Measurements from ENCODE around the gene AP3S2. TPM values are rescaled to one million over a fixed set of nuclear protein-coding genes. Genes with fewer than 3 reads are reported as not detected.

Gene AP3S2
- total and polyA plus RNA-seq, 4 donors: 8.4 to 73.5 (median 25.9) TPM

DNA sequence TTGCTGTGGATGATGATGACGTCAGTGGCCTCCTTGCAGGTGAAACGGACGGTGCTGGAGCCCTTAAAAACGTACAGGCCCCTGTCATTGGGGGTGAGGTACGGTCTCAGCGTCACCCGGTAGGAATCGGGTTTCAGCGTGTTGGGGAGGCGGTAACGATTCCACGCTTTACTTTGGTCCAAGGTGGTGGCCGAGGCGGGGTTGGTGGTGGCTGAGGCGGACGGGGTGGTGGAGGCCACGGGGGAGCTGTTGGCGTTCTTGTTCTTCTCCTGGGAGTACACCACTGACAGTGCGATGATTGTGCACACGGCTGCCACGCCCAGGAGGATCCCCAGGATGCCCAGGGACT lies 87.6 kb downstream of the AP3S2 start:
- Histone ChIP-seq H3K9me3 (ENCODE audit: control insufficient read depth in 4 of 4, low read length in 3 of 4) (no peaks in the 10 kb centered on the region), H3K27me3 (ENCODE audit: control insufficient read depth in 4 of 4, insufficient read depth in 4 of 4, low read length in 3 of 4) (no peaks in the 10 kb centered on the region), H3K9ac (ENCODE audit: low read depth in 1 of 2, low read length in 2 of 2) (peak overlapping the region; percentile 13 to 54), H3K36me3 (ENCODE audit: control insufficient read depth in 4 of 4, insufficient read depth in 3 of 4, low read depth in 1 of 4, low read length in 3 of 4) (peaks cover 6 to 14% (median 9%) of the 10 kb centered on the region in 4 donors), H3K4me3 (ENCODE audit: low read depth in 1 of 3, low read length in 3 of 3) (peak overlapping the region; percentile 69 to 89 (median 73)), H3K4me1 (ENCODE audit: control insufficient read depth in 4 of 4, insufficient read depth in 4 of 4, low read length in 3 of 4) (peaks cover 23 to 78% (median 57%) of the 10 kb centered on the region in 4 donors), H3K27ac (ENCODE audit: low read depth in 1 of 2, low read length in 2 of 2) (peak overlapping the region; percentile 68 to 74)
- no peak for TF ChIP-seq HNF4A (conservative IDR thresholded peaks at IDR 0.05)
- TF ChIP-seq, protein P1, sequence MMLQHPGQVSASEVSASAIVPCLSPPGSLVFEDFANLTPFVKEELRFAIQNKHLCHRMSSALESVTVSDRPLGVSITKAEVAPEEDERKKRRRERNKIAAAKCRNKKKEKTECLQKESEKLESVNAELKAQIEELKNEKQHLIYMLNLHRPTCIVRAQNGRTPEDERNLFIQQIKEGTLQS (IDR thresholded peaks at IDR 0.05): no peak
- no peak for TF ChIP-seq EGR1 (IDR thresholded peaks at IDR 0.05; ENCODE audit: low read depth in 2 of 2)
- TF ChIP-seq, protein P2, sequence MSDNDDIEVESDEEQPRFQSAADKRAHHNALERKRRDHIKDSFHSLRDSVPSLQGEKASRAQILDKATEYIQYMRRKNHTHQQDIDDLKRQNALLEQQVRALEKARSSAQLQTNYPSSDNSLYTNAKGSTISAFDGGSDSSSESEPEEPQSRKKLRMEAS (IDR thresholded peaks at IDR 0.05): no peak
- TF ChIP-seq RXRA (IDR thresholded peaks at IDR 0.05): no peak
- no peak for TF ChIP-seq HNF4G (IDR thresholded peaks at IDR 0.05)
- TF ChIP-seq FOXA1 (IDR thresholded peaks at IDR 0.05): no peak
- no peak for TF ChIP-seq NR2F2 (IDR thresholded peaks at IDR 0.05)
- no peak for TF ChIP-seq FOXA2 (IDR thresholded peaks at IDR 0.05)
- no peak for TF ChIP-seq GABPA (IDR thresholded peaks at IDR 0.05 in 1 of 2, conservative IDR thresholded peaks at IDR 0.05 in 1 of 2)
- TF ChIP-seq YY1 (IDR thresholded peaks at IDR 0.05): no peak
- no peak for TF ChIP-seq JUND (IDR thresholded peaks at IDR 0.05)
- TF ChIP-seq SP1 (IDR thresholded peaks at IDR 0.05): no peak
- TF ChIP-seq, protein P3, sequence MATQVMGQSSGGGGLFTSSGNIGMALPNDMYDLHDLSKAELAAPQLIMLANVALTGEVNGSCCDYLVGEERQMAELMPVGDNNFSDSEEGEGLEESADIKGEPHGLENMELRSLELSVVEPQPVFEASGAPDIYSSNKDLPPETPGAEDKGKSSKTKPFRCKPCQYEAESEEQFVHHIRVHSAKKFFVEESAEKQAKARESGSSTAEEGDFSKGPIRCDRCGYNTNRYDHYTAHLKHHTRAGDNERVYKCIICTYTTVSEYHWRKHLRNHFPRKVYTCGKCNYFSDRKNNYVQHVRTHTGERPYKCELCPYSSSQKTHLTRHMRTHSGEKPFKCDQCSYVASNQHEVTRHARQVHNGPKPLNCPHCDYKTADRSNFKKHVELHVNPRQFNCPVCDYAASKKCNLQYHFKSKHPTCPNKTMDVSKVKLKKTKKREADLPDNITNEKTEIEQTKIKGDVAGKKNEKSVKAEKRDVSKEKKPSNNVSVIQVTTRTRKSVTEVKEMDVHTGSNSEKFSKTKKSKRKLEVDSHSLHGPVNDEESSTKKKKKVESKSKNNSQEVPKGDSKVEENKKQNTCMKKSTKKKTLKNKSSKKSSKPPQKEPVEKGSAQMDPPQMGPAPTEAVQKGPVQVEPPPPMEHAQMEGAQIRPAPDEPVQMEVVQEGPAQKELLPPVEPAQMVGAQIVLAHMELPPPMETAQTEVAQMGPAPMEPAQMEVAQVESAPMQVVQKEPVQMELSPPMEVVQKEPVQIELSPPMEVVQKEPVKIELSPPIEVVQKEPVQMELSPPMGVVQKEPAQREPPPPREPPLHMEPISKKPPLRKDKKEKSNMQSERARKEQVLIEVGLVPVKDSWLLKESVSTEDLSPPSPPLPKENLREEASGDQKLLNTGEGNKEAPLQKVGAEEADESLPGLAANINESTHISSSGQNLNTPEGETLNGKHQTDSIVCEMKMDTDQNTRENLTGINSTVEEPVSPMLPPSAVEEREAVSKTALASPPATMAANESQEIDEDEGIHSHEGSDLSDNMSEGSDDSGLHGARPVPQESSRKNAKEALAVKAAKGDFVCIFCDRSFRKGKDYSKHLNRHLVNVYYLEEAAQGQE (IDR thresholded peaks at IDR 0.05): no peak
- TF ChIP-seq, protein P4, sequence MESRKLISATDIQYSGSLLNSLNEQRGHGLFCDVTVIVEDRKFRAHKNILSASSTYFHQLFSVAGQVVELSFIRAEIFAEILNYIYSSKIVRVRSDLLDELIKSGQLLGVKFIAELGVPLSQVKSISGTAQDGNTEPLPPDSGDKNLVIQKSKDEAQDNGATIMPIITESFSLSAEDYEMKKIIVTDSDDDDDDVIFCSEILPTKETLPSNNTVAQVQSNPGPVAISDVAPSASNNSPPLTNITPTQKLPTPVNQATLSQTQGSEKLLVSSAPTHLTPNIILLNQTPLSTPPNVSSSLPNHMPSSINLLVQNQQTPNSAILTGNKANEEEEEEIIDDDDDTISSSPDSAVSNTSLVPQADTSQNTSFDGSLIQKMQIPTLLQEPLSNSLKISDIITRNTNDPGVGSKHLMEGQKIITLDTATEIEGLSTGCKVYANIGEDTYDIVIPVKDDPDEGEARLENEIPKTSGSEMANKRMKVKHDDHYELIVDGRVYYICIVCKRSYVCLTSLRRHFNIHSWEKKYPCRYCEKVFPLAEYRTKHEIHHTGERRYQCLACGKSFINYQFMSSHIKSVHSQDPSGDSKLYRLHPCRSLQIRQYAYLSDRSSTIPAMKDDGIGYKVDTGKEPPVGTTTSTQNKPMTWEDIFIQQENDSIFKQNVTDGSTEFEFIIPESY (IDR thresholded peaks at IDR 0.05): no peak
- no peak for TF ChIP-seq RAD21 (IDR thresholded peaks at IDR 0.05)
- DNase-seq (ENCODE audit: low spot score): no peak
- 31% methylated on average over 21 of the region's 21 CpGs for WGBS

DNA sequence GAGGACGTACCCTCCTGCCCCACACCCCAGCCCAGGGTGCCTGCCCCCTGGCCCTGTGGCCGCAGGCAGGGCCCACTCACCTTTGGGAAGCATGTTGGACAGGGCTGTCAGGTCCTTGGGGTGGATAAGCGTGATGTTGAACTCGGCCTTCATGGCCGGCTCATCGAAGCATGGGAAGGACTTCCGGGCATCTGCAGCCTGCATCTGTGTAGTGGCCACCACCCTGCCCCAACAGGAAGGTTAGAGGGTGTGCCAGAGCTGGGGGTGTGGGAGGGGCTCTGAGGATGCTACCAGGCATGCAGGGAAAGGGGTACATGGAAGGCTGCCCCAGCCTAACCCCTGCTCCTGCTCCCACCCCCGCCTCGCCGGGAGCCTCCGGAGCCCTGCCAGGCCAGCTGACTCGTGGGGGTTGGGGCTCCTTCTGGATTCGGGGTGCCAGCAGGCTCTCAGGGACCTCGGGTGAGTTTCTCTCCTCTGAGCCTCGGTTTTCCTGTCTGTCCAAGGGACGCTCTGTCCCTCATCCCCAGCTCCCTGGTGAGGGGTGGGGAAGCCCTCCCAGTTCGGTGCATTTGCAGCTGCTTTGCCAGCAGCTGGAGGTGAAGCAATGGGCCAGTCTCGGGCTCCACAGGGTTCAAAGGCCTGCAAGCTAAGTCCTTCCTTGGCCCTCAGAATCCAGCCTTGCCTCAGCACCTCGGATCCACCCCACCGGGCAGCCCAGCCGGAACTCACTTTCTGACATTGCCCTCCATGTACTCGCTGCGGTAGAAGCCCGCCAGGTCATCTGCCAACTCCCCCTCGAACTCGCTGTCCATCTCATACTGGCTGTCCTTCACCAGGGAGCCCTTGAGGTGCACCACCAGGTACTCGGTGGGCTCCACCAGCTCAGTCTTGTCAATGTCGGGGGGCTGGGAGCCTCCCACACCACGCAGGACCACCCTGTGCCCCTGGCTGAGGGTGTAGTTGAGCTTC lies 88.3 kb downstream of the AP3S2 start:
- no peaks in the 10 kb centered on the region for H3K9me3 ChIP-seq (ENCODE audit: control insufficient read depth in 4 of 4, low read length in 3 of 4)
- peak overlapping the region; percentile 69 to 89 (median 73) for H3K4me3 ChIP-seq (ENCODE audit: low read depth in 1 of 3, low read length in 3 of 3)
- DNase-seq (ENCODE audit: low spot score): no peak
- H3K27me3 ChIP-seq (ENCODE audit: control insufficient read depth in 4 of 4, insufficient read depth in 4 of 4, low read length in 3 of 4): no peaks in the 10 kb centered on the region
- peak overlapping the region; percentile 68 to 74 for H3K27ac ChIP-seq (ENCODE audit: low read depth in 1 of 2, low read length in 2 of 2)
- peaks cover 9 to 19% (median 13%) of the 10 kb centered on the region in 4 donors for H3K36me3 ChIP-seq (ENCODE audit: control insufficient read depth in 4 of 4, insufficient read depth in 3 of 4, low read depth in 1 of 4, low read length in 3 of 4)
- H3K4me1 ChIP-seq (ENCODE audit: control insufficient read depth in 4 of 4, insufficient read depth in 4 of 4, low read length in 3 of 4): peaks cover 23 to 73% (median 54%) of the 10 kb centered on the region in 4 donors
- TF ChIP-seq FOXA1 (IDR thresholded peaks at IDR 0.05) (no peak), JUND (IDR thresholded peaks at IDR 0.05) (no peak), HNF4A (conservative IDR thresholded peaks at IDR 0.05) (peak in 1 of 2 donors; percentile 6)
- H3K9ac ChIP-seq (ENCODE audit: low read depth in 1 of 2, low read length in 2 of 2): peak overlapping the region; percentile 13 to 54
- WGBS: 35% methylated on average over 29 of the region's 29 CpGs
